ENCODE data around the gene PCNX2. TPM values are rescaled to one million over a fixed set of nuclear protein-coding genes. Genes with fewer than 3 reads are reported as not detected.

PCNX2 gene
- total RNA-seq, 1 donor from 2014 or later: 17.2 TPM

- H3K27me3 Mint-ChIP-seq (ENCODE audit: unreplicated experiment): no peaks in the 10 kb centered on the region
Observed at GRCh38 chr1:233038581-233038980, 256.9 kb downstream of the PCNX2 start.

DNA sequence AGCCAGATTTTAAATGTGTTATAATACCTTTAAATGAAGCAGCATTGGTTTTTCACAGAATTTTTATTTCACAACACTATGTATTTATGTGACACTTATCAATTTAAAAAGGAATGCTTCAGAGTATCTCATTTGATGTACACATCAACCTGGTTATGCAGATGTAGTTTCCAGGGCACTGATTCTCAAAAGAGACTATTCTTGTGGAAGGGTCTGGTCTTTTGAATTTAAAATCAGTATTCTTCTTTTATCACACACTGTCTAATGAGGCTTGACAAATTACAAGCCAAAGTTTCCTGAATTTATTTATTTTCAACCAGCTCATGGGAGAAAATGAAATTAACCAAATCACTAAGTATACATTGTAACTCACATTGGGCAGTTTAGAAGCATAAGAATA lies 257.7 kb downstream of the PCNX2 start:
- no peaks in the 10 kb centered on the region for H3K27me3 Mint-ChIP-seq (ENCODE audit: unreplicated experiment)
- H3K9me3 Mint-ChIP-seq (ENCODE audit: unreplicated experiment): no peaks in the 10 kb centered on the region
- no peak overlapping the region for H3K27ac Mint-ChIP-seq (ENCODE audit: unreplicated experiment)
- TF ChIP-seq CTCF (IDR thresholded peaks at IDR 0.05): no peak
- no peak for DNase-seq (ENCODE audit: extremely low spot score, unreplicated experiment)
- no peaks in the 10 kb centered on the region for H3K4me1 Mint-ChIP-seq (ENCODE audit: unreplicated experiment)
- no peaks in the 10 kb centered on the region for H3K36me3 Mint-ChIP-seq (ENCODE audit: unreplicated experiment)
- no peak overlapping the region for H3K4me3 Mint-ChIP-seq (ENCODE audit: unreplicated experiment)

More at GRCh38 chr1:233038581-233038980, 256.9 kb downstream of the PCNX2 start:
- DNase-seq (ENCODE audit: extremely low spot score, unreplicated experiment): no peak
- H3K36me3 Mint-ChIP-seq (ENCODE audit: unreplicated experiment): no peaks in the 10 kb centered on the region
- TF ChIP-seq CTCF (IDR thresholded peaks at IDR 0.05): no peak
- no peak overlapping the region for H3K27ac Mint-ChIP-seq (ENCODE audit: unreplicated experiment)
- H3K4me1 Mint-ChIP-seq (ENCODE audit: unreplicated experiment): no peaks in the 10 kb centered on the region
- H3K9me3 Mint-ChIP-seq (ENCODE audit: unreplicated experiment): no peaks in the 10 kb centered on the region
- no peak overlapping the region for H3K4me3 Mint-ChIP-seq (ENCODE audit: unreplicated experiment)

DNA sequence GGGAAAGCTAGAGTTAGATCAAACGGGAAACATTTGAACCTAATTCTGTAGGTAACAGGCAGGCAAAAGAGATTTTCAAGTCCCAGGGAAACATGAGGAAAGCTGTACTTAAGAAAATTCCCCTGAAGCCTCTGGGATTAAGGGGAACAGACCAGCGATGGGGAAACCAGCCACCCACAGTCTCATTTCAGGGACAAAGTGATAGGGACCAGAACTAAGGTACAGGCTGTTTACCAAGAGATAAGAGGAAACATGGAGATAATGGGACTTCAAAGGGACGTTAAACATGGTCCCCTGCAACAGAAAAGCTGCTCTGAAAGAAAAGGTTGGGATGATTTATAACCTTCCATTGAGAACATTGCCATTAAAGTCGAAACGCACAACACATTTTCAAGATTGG lies 260.7 kb downstream of the PCNX2 start:
- Mint-ChIP-seq H3K27ac (ENCODE audit: unreplicated experiment) (no peak overlapping the region), H3K4me1 (ENCODE audit: unreplicated experiment) (no peaks in the 10 kb centered on the region), H3K4me3 (ENCODE audit: unreplicated experiment) (no peak overlapping the region), H3K9me3 (ENCODE audit: unreplicated experiment) (no peaks in the 10 kb centered on the region), H3K36me3 (ENCODE audit: unreplicated experiment) (no peaks in the 10 kb centered on the region), H3K27me3 (ENCODE audit: unreplicated experiment) (no peaks in the 10 kb centered on the region)
- no peak for TF ChIP-seq CTCF (IDR thresholded peaks at IDR 0.05)
- DNase-seq (ENCODE audit: extremely low spot score, unreplicated experiment): no peak

GRCh38 chr1:233033361-233033760 lies 262.2 kb downstream of the PCNX2 start:
- no peak for DNase-seq (ENCODE audit: extremely low spot score, unreplicated experiment)
- H3K9me3 Mint-ChIP-seq (ENCODE audit: unreplicated experiment): no peaks in the 10 kb centered on the region
- no peak overlapping the region for H3K4me3 Mint-ChIP-seq (ENCODE audit: unreplicated experiment)
- no peaks in the 10 kb centered on the region for H3K4me1 Mint-ChIP-seq (ENCODE audit: unreplicated experiment)
- TF ChIP-seq CTCF (IDR thresholded peaks at IDR 0.05): no peak
- no peaks in the 10 kb centered on the region for H3K27me3 Mint-ChIP-seq (ENCODE audit: unreplicated experiment)
- H3K36me3 Mint-ChIP-seq (ENCODE audit: unreplicated experiment): no peaks in the 10 kb centered on the region
- H3K27ac Mint-ChIP-seq (ENCODE audit: unreplicated experiment): no peak overlapping the region

- H3K9me3 Mint-ChIP-seq (ENCODE audit: unreplicated experiment): no peaks in the 10 kb centered on the region
- no peak for TF ChIP-seq CTCF (IDR thresholded peaks at IDR 0.05)
- H3K27ac Mint-ChIP-seq (ENCODE audit: unreplicated experiment): no peak overlapping the region
- no peaks in the 10 kb centered on the region for H3K4me1 Mint-ChIP-seq (ENCODE audit: unreplicated experiment)
- DNase-seq (ENCODE audit: extremely low spot score, unreplicated experiment): no peak
- no peaks in the 10 kb centered on the region for H3K27me3 Mint-ChIP-seq (ENCODE audit: unreplicated experiment)
- H3K4me3 Mint-ChIP-seq (ENCODE audit: unreplicated experiment): no peak overlapping the region
- no peaks in the 10 kb centered on the region for H3K36me3 Mint-ChIP-seq (ENCODE audit: unreplicated experiment)
Observed at GRCh38 chr1:233032916-233033315, 262.6 kb downstream of the PCNX2 start.
